ENCODE results near the gene SIX1.

DNA sequence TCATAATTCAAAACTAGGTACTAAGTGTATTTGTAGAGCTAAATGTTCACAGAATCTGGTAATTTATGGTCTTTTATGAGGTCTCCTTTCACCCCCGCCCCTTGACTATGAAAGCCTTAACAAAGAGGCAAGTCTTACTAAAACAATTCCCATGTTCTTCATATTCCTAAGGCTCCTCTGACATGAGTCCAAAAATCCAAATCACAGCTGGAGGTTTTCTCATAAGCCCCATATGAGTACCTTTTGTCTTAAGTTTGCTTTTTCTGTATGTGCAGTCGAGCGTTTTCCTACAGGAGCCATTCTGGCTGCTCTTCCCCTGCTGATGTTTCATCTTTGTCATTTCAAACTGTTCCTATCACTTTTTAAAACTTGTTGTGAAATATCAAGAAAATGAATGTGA lies 55.2 kb downstream of the SIX1 start:
- TF ChIP-seq, protein P1, sequence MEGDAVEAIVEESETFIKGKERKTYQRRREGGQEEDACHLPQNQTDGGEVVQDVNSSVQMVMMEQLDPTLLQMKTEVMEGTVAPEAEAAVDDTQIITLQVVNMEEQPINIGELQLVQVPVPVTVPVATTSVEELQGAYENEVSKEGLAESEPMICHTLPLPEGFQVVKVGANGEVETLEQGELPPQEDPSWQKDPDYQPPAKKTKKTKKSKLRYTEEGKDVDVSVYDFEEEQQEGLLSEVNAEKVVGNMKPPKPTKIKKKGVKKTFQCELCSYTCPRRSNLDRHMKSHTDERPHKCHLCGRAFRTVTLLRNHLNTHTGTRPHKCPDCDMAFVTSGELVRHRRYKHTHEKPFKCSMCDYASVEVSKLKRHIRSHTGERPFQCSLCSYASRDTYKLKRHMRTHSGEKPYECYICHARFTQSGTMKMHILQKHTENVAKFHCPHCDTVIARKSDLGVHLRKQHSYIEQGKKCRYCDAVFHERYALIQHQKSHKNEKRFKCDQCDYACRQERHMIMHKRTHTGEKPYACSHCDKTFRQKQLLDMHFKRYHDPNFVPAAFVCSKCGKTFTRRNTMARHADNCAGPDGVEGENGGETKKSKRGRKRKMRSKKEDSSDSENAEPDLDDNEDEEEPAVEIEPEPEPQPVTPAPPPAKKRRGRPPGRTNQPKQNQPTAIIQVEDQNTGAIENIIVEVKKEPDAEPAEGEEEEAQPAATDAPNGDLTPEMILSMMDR (IDR thresholded peaks at IDR 0.05) = no peak
- TF ChIP-seq POLR2A (IDR thresholded peaks at IDR 0.05) = no peak
